A549 (cell line): Measurements from ENCODE around the gene SAXO1. TPM values are rescaled to one million over a fixed set of nuclear protein-coding genes. Genes with fewer than 3 reads are reported as not detected.

Source experiments
- ATAC-seq, 2 experiments: fragments of 200-7000 bp in 1 of 2; fragments of >200 bp in 1 of 2; cut with Nextera tagmentation in 1 of 2; cut with Tn5 transposase in 1 of 2; 3 replicates each; pipeline versions ENCODE4 v1.8.0 to v1.9.1; 2018 to 2020; ENCODE audit warnings: mild to moderate bottlenecking in 1 of 2, moderate library complexity in 1 of 2
- CTCF ChIA-PET: fragments of 300-600 bp; sonication (Branson Sonifier 250); formaldehyde crosslinking; extraction: SDS; loops from one replicate; lab custom pipeline; 2021; ENCODE audit warnings: antibody characterized with exemption, inconsistent platforms; lab: Yijun Ruan, JAX
- POLR2A ChIA-PET: fragments of 350-600 bp; formaldehyde crosslinking; extraction: SDS; loops from one replicate; lab custom pipeline; 2021; ENCODE audit warnings: antibody characterized with exemption, inconsistent platforms; lab: Yijun Ruan, JAX
- DNase-seq, 2 experiments: peaks; one replicate each; pipeline versions ENCODE4 v3.0.0 to v3.0.0-alpha.2; 2011 to 2016; ENCODE audit warnings: low read depth in 1 of 2, low spot score in 1 of 2
- FAIRE-seq: peaks from 2 replicates; lab custom pipeline; 2011; peaks lifted over from hg19 to GRCh38; lab: Jason Lieb, UNC
- H3K27ac ChIP-seq, 2 experiments: fragments of >200 bp; sonication (Bioruptor Twin); formaldehyde crosslinking; 3 replicates each; pipeline ENCODE4 v1.5.1; 2016 to 2017
- H3K4me1 ChIP-seq: fragments of >200 bp; sonication (Bioruptor Twin); formaldehyde crosslinking; 3 replicates; pipeline ENCODE4 v1.6.1; 2016
- H3K4me2 ChIP-seq: fragments of >200 bp; sonication (Bioruptor Twin); formaldehyde crosslinking; 3 replicates; pipeline ENCODE4 v1.6.1; 2016
- H3K4me3 ChIP-seq: fragments of >200 bp; sonication (Bioruptor Twin); formaldehyde crosslinking; 3 replicates; pipeline ENCODE4 v1.5.1; 2016
- H3K9me3 ChIP-seq: fragments of >200 bp; sonication (Bioruptor Twin); formaldehyde crosslinking; 3 replicates; pipeline ENCODE4 v1.6.1; 2016
- BHLHE40 ChIP-seq: IDR thresholded peaks from 2 replicates; pipeline ENCODE4 v1.6.1; 2012; ENCODE audit warnings: low read depth, low read length, inconsistent platforms
- CHD2 ChIP-seq: fragments of 150-350 bp; IDR thresholded peaks from 2 replicates; pipeline ENCODE4 v1.6.1; 2014; ENCODE audit warnings: low read length; ENCODE audit not compliant: partially characterized antibody
- EHF ChIP-seq: fragments of 250-450 bp; sonication (Bioruptor Pico); IDR thresholded peaks from 2 replicates; pipeline ENCODE4 v1.5.0; 2020; ENCODE audit warnings: mild to moderate bottlenecking
- ELK1 ChIP-seq: fragments of 150-350 bp; IDR thresholded peaks from 2 replicates; pipeline ENCODE4 v1.6.1; 2014; ENCODE audit warnings: low read depth, mild to moderate bottlenecking, low read length
- EP300 ChIP-seq, 2 experiments: fragments of >200 bp; sonication (Bioruptor Twin); formaldehyde crosslinking; IDR thresholded peaks; 2 replicates in 1 of 2; 3 replicates in 1 of 2; pipeline ENCODE4 v1.6.1; 2016 to 2017
- ESRRA ChIP-seq: fragments of 150-350 bp; IDR thresholded peaks from 2 replicates; pipeline ENCODE4 v1.6.1; 2014; ENCODE audit warnings: mild to moderate bottlenecking, low read length, borderline replicate concordance
- FOXS1 ChIP-seq: fragments of 250-450 bp; sonication (Bioruptor Pico); IDR thresholded peaks from 2 replicates; pipeline ENCODE4 v1.5.0; 2020; ENCODE audit warnings: mild to moderate bottlenecking, moderate library complexity
- GATA3 ChIP-seq: IDR thresholded peaks from 2 replicates; pipeline ENCODE4 v1.6.1; 2012; ENCODE audit warnings: borderline replicate concordance
- HES2 ChIP-seq: fragments of >200 bp; sonication (Bioruptor Twin); formaldehyde crosslinking; IDR thresholded peaks from 2 replicates; pipeline ENCODE4 v1.6.1; 2016
- HMGXB4 ChIP-seq: fragments of 250-450 bp; sonication (Bioruptor Pico); IDR thresholded peaks from 2 replicates; pipeline ENCODE4 v1.5.0; 2021; ENCODE audit warnings: mild to moderate bottlenecking, moderate library complexity, borderline replicate concordance
- HOXA7 ChIP-seq: fragments of 250-450 bp; sonication (Bioruptor Pico); IDR thresholded peaks from 2 replicates; pipeline ENCODE4 v1.5.0; 2020; ENCODE audit warnings: mild to moderate bottlenecking, moderate library complexity
- KDM1A ChIP-seq: fragments of 200-600 bp; sonication (generic); IDR thresholded peaks from 2 replicates; pipeline ENCODE4 v1.6.1; 2016; ENCODE audit warnings: low read depth, mild to moderate bottlenecking
- MAZ ChIP-seq: fragments of 150-350 bp; IDR thresholded peaks from 2 replicates; pipeline ENCODE4 v1.6.1; 2014; ENCODE audit warnings: antibody characterized with exemption, low read depth, low read length, borderline replicate concordance
- NFE2L2 ChIP-seq: fragments of 150-350 bp; conservative IDR thresholded peaks from 2 replicates; pipeline ENCODE4 v1.6.1; 2014; ENCODE audit warnings: low read length
- NPAS2 ChIP-seq: fragments of 250-450 bp; sonication (Bioruptor Pico); IDR thresholded peaks from 2 replicates; pipeline ENCODE4 v1.8.0; 2022; ENCODE audit warnings: mild to moderate bottlenecking, moderate library complexity, borderline replicate concordance
- PHF8 ChIP-seq: fragments of 200-600 bp; sonication (generic); IDR thresholded peaks from 2 replicates; pipeline ENCODE4 v1.6.1; 2016; ENCODE audit warnings: low read depth, mild to moderate bottlenecking, antibody characterized with exemption, moderate library complexity, borderline replicate concordance
- RAD21 ChIP-seq, 2 experiments: fragments of >200 bp in 1 of 2; sonication (Bioruptor Twin) in 1 of 2; formaldehyde crosslinking in 1 of 2; IDR thresholded peaks in 1 of 2; conservative IDR thresholded peaks in 1 of 2; 2 replicates in 1 of 2; 3 replicates in 1 of 2; pipeline ENCODE4 v1.6.1; 2012 to 2018; ENCODE audit warnings: inconsistent platforms in 1 of 2
- RCOR1 ChIP-seq: fragments of 150-350 bp; IDR thresholded peaks from 2 replicates; pipeline ENCODE4 v1.6.1; 2014; ENCODE audit warnings: antibody characterized with exemption, low read length, low read depth
- RFX5 ChIP-seq: fragments of 450-650 bp; IDR thresholded peaks from 2 replicates; pipeline ENCODE4 v1.7.1; 2014; ENCODE audit warnings: antibody characterized with exemption, mild to moderate bottlenecking, moderate library complexity
- SMC3 ChIP-seq: fragments of >200 bp; sonication (Bioruptor Twin); formaldehyde crosslinking; IDR thresholded peaks from 3 replicates; pipeline ENCODE4 v1.6.1; 2018; ENCODE audit warnings: inconsistent platforms
- SREBF2 ChIP-seq: fragments of 450-650 bp; IDR thresholded peaks from 2 replicates; pipeline ENCODE4 v1.6.1; 2014; ENCODE audit warnings: mild to moderate bottlenecking, moderate library complexity
- TP53 ChIP-seq: fragments of 250-450 bp; sonication (Bioruptor Pico); IDR thresholded peaks from 2 replicates; pipeline ENCODE4 v1.5.0; 2021; ENCODE audit warnings: mild to moderate bottlenecking, moderate library complexity
- USF2 ChIP-seq: fragments of 450-650 bp; IDR thresholded peaks from 2 replicates; pipeline ENCODE4 v1.6.1; 2014; ENCODE audit warnings: antibody characterized with exemption
- ZFP36 ChIP-seq: fragments of 450-650 bp; IDR thresholded peaks from 2 replicates; pipeline ENCODE4 v1.6.1; 2014; ENCODE audit warnings: borderline replicate concordance; ENCODE audit not compliant: partially characterized antibody
- ZNF302 ChIP-seq: fragments of 250-450 bp; sonication (Bioruptor Pico); IDR thresholded peaks from 2 replicates; pipeline ENCODE4 v1.9.0; 2021; ENCODE audit warnings: inconsistent platforms, mild to moderate bottlenecking, moderate library complexity
- ZSCAN20 ChIP-seq: fragments of 250-450 bp; sonication (Bioruptor Pico); IDR thresholded peaks from 2 replicates; pipeline ENCODE4 v1.8.0; 2022; ENCODE audit warnings: mild to moderate bottlenecking, moderate library complexity
- WGBS: methylation state at CpG from one replicate; pipeline ENCODE4 v1.1.6; 2017; ENCODE audit errors: missing lambda C conversion rate; 5-methylcytosine and 5-hydroxymethylcytosine counted together
- polyA plus RNA-seq, 4 experiments: library from polyadenylated mRNA; depleted of rRNA in 3 of 4; stranded (reverse); fragments of >200 nt; fragmentation: RNase III in 1 of 4; extraction: RNeasy Plus Mini Kit Qiagen cat#74134 plus additional on column Dnase treatment in 1 of 4; gene quantifications; 2 replicates in 3 of 4; 3 replicates in 1 of 4; pipeline ENCODE4 v1.2.3, GENCODE V29; 2011 to 2017
- TF ChIP-seq, protein P1 (sequence below): IDR thresholded peaks from 2 replicates; pipeline ENCODE4 v1.6.1; 2012

SAXO1 gene
- polyA plus RNA-seq, 2 of the 4 experiments (the other 2 are of a cell fraction), result not detected

GRCh38 chr9:19000133-19000532 is 32.9 kb downstream of the SAXO1 start:
- no peak for FAIRE-seq
- WGBS, result 11% methylated on average over 13 of the region's 16 CpGs
- POLR2A ChIA-PET, result no interaction called here
- CTCF ChIA-PET, result no interaction called here
- TF ChIP-seq RCOR1, result no peak
- TF ChIP-seq KDM1A, result no peak
- no peak for TF ChIP-seq EHF
- no peak for TF ChIP-seq HOXA7 (CRISPR knock-in tag)
- no peak for TF ChIP-seq BHLHE40
- no peak for TF ChIP-seq RFX5
- no peak for TF ChIP-seq MAZ
- no peak for TF ChIP-seq RAD21 (conservative IDR thresholded peaks at IDR 0.05 in 1 of 2, IDR thresholded peaks at IDR 0.05 in 1 of 2)
- no peak for TF ChIP-seq CHD2
- no peak for TF ChIP-seq SMC3
- TF ChIP-seq FOXS1 (CRISPR knock-in tag), result no peak
- TF ChIP-seq SREBF2, result no peak
- Histone ChIP-seq H3K4me2 (no peak overlapping the region), H3K4me3 (no peak overlapping the region), H3K27ac (no peak overlapping the region), H3K4me1 (no peaks in the 10 kb centered on the region), H3K9me3 (peaks cover 3% of the 10 kb centered on the region; the same call in 1 of the 3 replicates)
- DNase-seq, result no peak
- no peak for ATAC-seq

DNA sequence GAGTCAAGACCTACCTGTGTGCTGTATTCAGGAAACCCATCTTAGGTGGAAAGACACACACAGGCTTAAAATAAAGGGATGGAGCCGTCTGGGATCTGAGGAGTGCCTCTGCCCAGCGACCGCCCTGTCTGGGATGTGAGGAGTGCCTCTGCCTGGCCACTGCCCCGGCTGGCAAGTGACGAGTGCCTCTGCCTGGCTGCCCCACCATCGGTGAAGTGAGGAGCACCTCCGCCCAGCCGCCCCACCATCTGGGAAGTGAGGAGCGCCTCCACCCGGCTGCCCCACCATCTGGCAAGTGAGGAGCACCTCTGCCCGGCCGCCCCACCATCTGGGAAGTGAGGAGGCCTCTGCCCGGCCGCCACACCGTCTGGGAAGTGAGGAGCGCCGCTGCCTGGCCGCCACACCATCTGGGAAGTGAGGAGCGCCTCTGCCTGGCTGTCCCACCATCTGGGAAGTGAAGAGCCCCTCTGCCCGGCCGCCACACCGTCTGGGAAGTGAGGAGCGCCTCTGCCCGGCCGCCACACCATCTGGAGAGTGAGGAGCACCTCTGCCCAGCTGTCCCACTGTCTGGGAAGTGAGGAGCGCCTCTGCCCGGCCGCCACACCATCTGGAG is 33.7 kb downstream of the SAXO1 start:
- peaks cover 3% of the 10 kb centered on the region; the same call in 1 of the 3 replicates for H3K9me3 ChIP-seq
- POLR2A ChIA-PET, result no interaction called here
- CTCF ChIA-PET, result no interaction called here
- 42% methylated on average over 8 of the region's 28 CpGs for WGBS
- no peaks in the 10 kb centered on the region for H3K4me1 ChIP-seq
- DNase-seq (no peak), ATAC-seq (no peak), FAIRE-seq (no peak)
- no peak overlapping the region for H3K4me3 ChIP-seq
- TF ChIP-seq BHLHE40, result no peak
- no peak for TF ChIP-seq SMC3
- no peak for TF ChIP-seq EP300 (IDR thresholded peaks at IDR 0.05)
- no peak for TF ChIP-seq TP53
- no peak for TF ChIP-seq PHF8
- TF ChIP-seq SREBF2, result no peak
- TF ChIP-seq, protein P1, sequence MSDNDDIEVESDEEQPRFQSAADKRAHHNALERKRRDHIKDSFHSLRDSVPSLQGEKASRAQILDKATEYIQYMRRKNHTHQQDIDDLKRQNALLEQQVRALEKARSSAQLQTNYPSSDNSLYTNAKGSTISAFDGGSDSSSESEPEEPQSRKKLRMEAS, result no peak
- no peak for TF ChIP-seq ZFP36
- TF ChIP-seq HMGXB4, result no peak
- no peak for TF ChIP-seq ZSCAN20 (CRISPR knock-in tag)
- TF ChIP-seq GATA3, result no peak
- TF ChIP-seq NPAS2, result no peak
- no peak for TF ChIP-seq ELK1
- no peak for TF ChIP-seq CHD2
- no peak overlapping the region for H3K27ac ChIP-seq
- no peak overlapping the region for H3K4me2 ChIP-seq

- DNase-seq, result no peak
- no peak for ATAC-seq
- H3K4me1 ChIP-seq, result no peaks in the 10 kb centered on the region
- H3K9me3 ChIP-seq, result peaks cover 3% of the 10 kb centered on the region; the same call in 1 of the 3 replicates
- ChIA-PET POLR2A (no interaction called here), CTCF (no interaction called here)
- H3K27ac ChIP-seq, result no peak overlapping the region
- TF ChIP-seq NFE2L2, result no peak
- no peak for TF ChIP-seq USF2
- TF ChIP-seq ESRRA, result no peak
- no peak for TF ChIP-seq CHD2
- TF ChIP-seq HES2, result no peak
- no peak for TF ChIP-seq ZNF302
- TF ChIP-seq, protein P1, result no peak
- no peak overlapping the region for H3K4me3 ChIP-seq
- WGBS, result 50% methylated on average over 2 of the region's 2 CpGs
- H3K4me2 ChIP-seq, result no peak overlapping the region
- FAIRE-seq, result no peak
Measured at GRCh38 chr9:18997151-18997550, 35.9 kb downstream of the SAXO1 start.
